ENCODE data around the gene STN1. TPM values are rescaled to one million over a fixed set of nuclear protein-coding genes. Genes with fewer than 3 reads are reported as not detected.

The STN1 gene
- total and polyA plus RNA-seq, 10 of the 15 experiments (the other 5 are each of a cell fraction or from before 2014, with no cell fraction given): 22.2 to 31.8 (median 28.5) TPM

GRCh38 chr10:103930449-103930848 is 12.5 kb upstream of the STN1 start (continued):
- TF ChIP-seq FOS (IDR thresholded peaks at IDR 0.05; ENCODE audit: borderline replicate concordance, extremely low read depth, insufficient read length) (no peak), SMAD5 (IDR thresholded peaks at IDR 0.05; ENCODE audit: low read depth) (no peak), RFX5 (IDR thresholded peaks at IDR 0.05; ENCODE audit: low read depth, low read length) (no peak), MYB (IDR thresholded peaks at IDR 0.05; ENCODE audit: borderline replicate concordance, low read depth, low read length) (no peak), NFYB (IDR thresholded peaks at IDR 0.05; ENCODE audit: insufficient read depth, low read depth, low read length) (no peak), ZBTB40 (IDR thresholded peaks at IDR 0.05; ENCODE audit: borderline replicate concordance) (no peak)

- no TSS peak for BruUV-seq (replicated peaks)
- Histone ChIP-seq H3K4me3 (no peak overlapping the region), H4K20me1 (ENCODE audit: control insufficient read depth, insufficient read depth) (no peaks in the 10 kb centered on the region), H3K4me1 (ENCODE audit: control insufficient read depth, insufficient read depth, low read length) (no peaks in the 10 kb centered on the region), H3K9me3 (replicated peaks; ENCODE audit: control insufficient read depth, insufficient read depth, low read length) (no peaks in the 10 kb centered on the region), H3K27ac (ENCODE audit: control insufficient read depth, insufficient read depth) (no peak overlapping the region), H2AFZ (ENCODE audit: control insufficient read depth, low read depth, low read length) (no peak overlapping the region), H3K4me2 (ENCODE audit: control insufficient read depth, insufficient read depth) (no peak overlapping the region), H3K27me3 (replicated peaks in 1 of 2; ENCODE audit: control insufficient read depth in 2 of 2, insufficient read depth in 2 of 2, low read length in 1 of 2) (no peaks in the 10 kb centered on the region), H3K9ac (ENCODE audit: control insufficient read depth, insufficient read depth, low read length) (no peak overlapping the region), H3K79me2 (ENCODE audit: control insufficient read depth, insufficient read depth, low read length) (no peaks in the 10 kb centered on the region), H3K36me3 (ENCODE audit: control insufficient read depth in 2 of 2, insufficient read depth in 2 of 2, low read length in 1 of 2) (no peaks in the 10 kb centered on the region)
- no peak for DNase-seq (ENCODE audit: low read depth, low spot score)
- 33% methylated on average over 7 of the region's 7 CpGs for WGBS (ENCODE audit: insufficient coverage, insufficient replicate concordance, low lambda C conversion rate, missing lambda C conversion rate)
- intact Hi-C loops (cut with micrococcal nuclease; ENCODE audit: unreplicated experiment): no loop called here
- ChIA-PET SMC1A (ENCODE audit: uncharacterized antibody, unreplicated experiment) (interaction anchor here (0.7 kb wide), 1 partner anchor 97 kb away, joined by 3 read pairs; no protein-coding TSS in a partner anchor), CTCF (no interaction called here), RAD21 (ENCODE audit: unreplicated experiment) (interaction anchor here (0.8 to 1.2 kb wide), 2 partner anchors 41 to 192 kb away, joined by 3 read pairs; partner anchors contain the start of gene SFR1), POLR2A (no interaction called here)
- FAIRE-seq: no peak
- ATAC-seq: no peak
- in situ Hi-C loops (cut with MboI): no loop called here
- TF ChIP-seq RAD21 (IDR thresholded peaks at IDR 0.05; ENCODE audit: insufficient read depth, low read depth, low read length): no peak
- TF ChIP-seq SREBF1 (IDR thresholded peaks at IDR 0.05; ENCODE audit: low read length): no peak
- TF ChIP-seq CBFB (IDR thresholded peaks at IDR 0.05; ENCODE audit: low read depth): no peak
- TF ChIP-seq ATF7 (IDR thresholded peaks at IDR 0.05; ENCODE audit: low read depth): no peak
- no peak for TF ChIP-seq CBX3 (IDR thresholded peaks at IDR 0.05; ENCODE audit: borderline replicate concordance, low read depth)
- TF ChIP-seq HDAC2 (IDR thresholded peaks at IDR 0.05): no peak
- TF ChIP-seq NFIC (IDR thresholded peaks at IDR 0.05; ENCODE audit: low read depth, low read length): no peak
- no peak for TF ChIP-seq TARDBP (IDR thresholded peaks at IDR 0.05; ENCODE audit: borderline replicate concordance)
- no peak for TF ChIP-seq ZNF592 (IDR thresholded peaks at IDR 0.05)
- TF ChIP-seq ZZZ3 (IDR thresholded peaks at IDR 0.05; ENCODE audit: control insufficient read depth, insufficient read length, low read depth): no peak
- no peak for TF ChIP-seq EZH2 (IDR thresholded peaks at IDR 0.05; ENCODE audit: borderline replicate concordance, control insufficient read depth, low read depth, low read length)
These were observed 11.5 kb upstream of the STN1 start for GRCh38 chr10:103929381-103929921.

All from GM12878 (cell line).